NCI-H1105 treated with DMSO at 0.1 percent for 48 hours (cell line): ENCODE results near the gene APBA1.

ENCODE experiments used
- DNase-seq: peaks from one replicate; lab custom pipeline; 2025; lab: John Stamatoyannopoulos, UW

APBA1 gene

DNA sequence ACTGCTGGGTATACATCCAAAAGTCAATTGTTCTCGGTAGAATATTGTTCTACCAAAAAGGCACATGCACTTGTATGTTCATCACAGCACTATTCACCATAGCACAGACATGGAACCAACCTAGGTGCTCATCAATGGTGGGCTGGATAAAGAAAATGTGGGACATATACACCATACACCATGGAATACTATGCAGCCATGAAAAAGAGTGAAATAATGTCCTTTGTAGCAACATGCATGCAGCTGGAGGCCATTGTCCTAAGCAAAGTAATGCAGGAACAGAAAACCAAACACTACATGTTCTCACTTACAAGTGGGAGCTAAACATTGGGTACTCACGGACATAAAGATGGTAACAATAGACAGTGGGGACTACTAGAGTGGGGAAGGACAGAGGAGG, 145.5 kb downstream of the APBA1 start:
- DNase-seq, result no peak

GRCh38 chr9:69519470-69520240, 152.5 kb downstream of the APBA1 start:
- DNase-seq, result no peak

DNA sequence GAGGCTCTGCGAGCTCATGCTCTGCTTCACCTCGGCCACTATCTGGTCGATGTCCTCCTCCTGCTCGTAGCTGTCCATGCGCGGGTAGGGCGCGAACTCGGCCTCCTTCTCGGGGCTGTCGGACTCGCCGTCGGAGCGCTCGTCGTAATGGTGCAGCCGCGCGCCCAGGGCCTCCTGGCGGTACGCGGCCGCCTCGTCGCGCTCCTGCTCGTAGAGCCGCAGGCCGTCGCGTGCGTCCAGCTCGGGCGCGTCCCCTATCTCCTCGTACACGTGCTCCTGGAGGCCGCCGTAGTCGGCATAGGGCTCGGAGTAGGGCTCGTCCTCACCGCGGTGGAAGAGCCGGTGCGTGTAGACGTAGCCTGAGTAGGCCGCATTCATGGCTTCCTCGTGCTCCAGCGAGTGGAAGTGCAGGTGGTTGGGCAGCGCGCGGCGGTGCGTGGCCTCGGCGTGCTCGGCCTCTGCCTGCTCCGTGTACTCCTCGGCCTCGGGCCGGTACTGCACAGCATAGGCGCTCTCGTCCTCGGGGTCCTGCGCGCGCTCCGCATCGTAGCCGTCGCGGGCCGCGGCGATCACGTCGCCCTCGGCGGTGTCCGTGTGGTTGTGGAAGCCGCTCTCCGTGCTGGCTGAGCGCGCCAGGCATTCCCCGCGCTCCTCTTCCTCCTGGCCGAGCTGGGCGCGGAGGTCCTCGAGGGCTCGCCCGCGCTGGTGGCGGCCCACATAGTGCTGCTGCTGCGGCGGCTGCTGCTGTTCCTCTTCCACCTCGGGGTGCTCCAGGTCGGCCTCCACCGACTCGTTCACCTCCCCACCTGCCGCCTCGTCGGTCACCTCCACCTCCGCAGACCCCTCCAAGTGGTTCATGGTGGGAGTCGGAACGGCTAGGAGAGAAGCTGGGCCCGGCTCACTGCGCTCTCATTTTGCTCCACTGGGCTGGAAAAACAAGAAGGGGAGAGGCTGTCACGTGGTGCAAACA, 155.5 kb downstream of the APBA1 start:
- no peak for DNase-seq

GRCh38 chr9:69515810-69516209, 156.4 kb downstream of the APBA1 start:
- DNase-seq, result no peak

- DNase-seq, result no peak
These were observed 158.9 kb downstream of the APBA1 start for GRCh38 chr9:69513141-69513820.

DNA sequence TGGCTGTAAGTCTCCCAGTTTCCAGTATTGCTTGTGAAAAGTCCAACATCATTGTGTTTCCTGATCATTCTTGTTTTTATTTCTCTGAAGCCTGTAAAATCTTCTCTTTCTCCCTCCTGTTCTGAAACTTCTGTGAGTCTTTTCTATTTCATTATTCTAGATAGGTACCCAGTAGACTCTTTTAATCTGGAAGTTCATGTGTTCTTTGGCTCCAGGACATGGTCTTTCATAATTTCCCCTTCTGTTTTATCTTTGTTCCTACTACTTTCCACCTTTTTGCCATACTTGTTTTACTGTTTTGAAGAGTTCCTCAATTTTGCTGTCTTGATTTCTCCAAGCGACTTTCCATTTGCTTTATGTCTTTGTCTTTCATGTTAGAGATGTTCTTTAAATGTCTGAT, 168.1 kb downstream of the APBA1 start:
- DNase-seq, result no peak

DNA sequence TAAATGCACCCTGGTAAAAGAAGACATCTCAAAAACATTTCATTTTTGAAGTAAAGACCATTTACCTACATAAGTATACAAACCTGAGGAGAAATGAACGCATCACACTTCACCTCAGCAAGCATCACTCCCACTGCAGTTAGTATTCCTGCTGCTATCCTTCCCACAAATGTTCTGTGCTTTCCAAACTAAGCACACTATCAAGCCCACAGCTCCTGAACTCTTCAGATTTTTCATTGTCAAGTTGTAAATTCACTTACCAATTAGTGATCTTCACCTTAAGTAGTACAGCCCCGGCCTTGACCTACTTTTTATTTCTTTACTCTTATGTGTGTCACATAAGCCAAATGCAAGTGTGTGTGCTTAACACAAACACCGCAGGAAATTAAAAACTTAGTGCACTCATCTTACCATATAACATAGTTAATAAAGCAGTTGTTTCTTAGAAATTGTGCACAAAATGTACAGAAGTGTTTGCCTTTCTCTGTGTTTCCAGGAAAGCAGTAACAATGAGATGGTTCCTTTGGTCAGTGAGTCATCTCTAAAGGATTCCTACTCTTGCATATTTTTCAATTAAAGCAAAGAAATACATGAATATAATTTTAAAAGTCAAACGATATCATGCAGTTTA, 169.4 kb downstream of the APBA1 start:
- peak; percentile 32 for DNase-seq

GRCh38 chr9:69500896-69501295, 171.3 kb downstream of the APBA1 start:
- DNase-seq, result no peak

GRCh38 chr9:69499959-69500358, 172.2 kb downstream of the APBA1 start:
- no peak for DNase-seq

- peak; percentile 33 for DNase-seq
These were observed 172.8 kb downstream of the APBA1 start for GRCh38 chr9:69499407-69499806.

GRCh38 chr9:69498470-69498869, 173.7 kb downstream of the APBA1 start:
- no peak for DNase-seq

- DNase-seq, result no peak
These were observed 174.4 kb downstream of the APBA1 start for GRCh38 chr9:69497816-69498215.

- no peak for DNase-seq
These were observed 175.2 kb downstream of the APBA1 start for GRCh38 chr9:69496846-69497450.

GRCh38 chr9:69495296-69495695, 176.9 kb downstream of the APBA1 start:
- no peak for DNase-seq

DNA sequence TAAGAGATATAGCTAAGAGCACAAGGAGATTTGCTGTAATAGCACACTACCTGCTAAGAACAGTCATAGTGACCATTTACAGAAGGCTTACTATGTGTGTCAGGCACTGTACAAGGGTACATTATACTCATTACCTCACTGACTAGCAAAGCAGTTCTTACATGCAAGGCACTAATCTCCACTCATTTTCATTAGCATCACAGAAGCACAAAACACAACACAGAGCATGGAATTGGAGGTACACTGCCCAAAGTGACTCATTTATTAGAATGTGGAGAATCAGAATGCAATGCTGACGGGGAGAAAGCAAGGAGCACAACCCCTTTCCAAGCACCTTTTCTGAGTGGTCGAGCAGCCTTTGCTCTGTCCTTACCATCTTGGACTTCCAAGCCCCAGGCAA, 177.4 kb downstream of the APBA1 start:
- DNase-seq, result no peak

DNA sequence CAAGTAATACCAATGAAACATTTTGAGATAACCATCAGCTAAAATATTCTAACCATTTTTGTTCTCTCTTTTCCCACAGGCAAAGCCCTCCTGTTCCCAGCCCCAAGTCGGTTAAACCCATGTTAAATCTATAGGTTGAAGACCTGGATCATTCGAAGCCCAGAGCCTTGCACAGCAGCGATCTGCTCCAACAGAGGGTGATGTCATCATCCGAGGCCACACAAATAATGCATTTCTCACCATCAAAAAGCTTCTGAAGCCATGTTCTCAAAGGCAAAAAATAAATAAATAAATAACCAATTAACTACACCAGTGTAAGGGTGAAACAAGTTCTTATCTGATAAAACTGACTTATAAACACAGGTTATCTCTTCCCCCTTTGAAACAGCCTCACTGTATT, 178.0 kb downstream of the APBA1 start:
- DNase-seq, result no peak

- DNase-seq, result no peak
These were observed 185.7 kb downstream of the APBA1 start for GRCh38 chr9:69486498-69486897.

DNA sequence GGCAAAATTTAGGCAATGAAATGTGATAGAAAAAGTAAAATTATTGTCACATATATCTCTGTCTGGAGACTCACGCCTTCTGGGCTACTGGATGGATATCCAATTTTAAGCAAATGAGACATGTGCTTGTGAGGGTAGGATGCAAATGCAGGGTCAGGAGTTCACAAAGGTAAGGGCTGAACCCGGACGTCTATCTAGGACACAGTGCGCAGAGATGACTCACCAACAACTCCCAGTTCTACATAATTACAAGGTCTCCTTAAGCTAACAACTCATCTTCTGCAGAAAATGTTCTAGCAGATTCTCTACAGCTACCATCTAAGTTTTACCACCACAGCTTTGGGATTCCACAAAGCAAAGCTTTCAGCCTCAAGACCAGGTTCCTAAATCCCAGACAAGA, 186.7 kb downstream of the APBA1 start:
- no peak for DNase-seq

- no peak for DNase-seq
These were observed 188.2 kb downstream of the APBA1 start for GRCh38 chr9:69483886-69484422.

GRCh38 chr9:69476797-69477196, 195.4 kb downstream of the APBA1 start:
- DNase-seq, result no peak

DNA sequence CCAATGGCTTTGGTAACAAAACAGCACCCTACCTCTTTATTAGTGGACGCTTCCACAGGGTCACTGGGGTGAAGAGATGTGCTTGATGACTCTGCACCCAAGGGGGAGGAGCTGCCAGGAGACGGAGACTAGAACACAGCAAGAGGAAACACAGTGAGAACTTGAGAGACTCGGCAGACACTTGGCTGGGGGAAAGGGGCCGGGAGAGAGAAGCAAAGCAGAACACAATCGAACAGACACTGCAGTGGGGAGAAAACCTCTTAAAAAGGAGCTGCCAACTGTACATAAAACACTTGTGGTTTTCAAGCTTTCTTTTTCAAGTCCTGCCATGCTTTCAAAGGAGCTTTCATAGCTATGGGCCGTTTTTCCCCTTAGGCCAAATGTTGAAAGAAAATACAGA, 196.2 kb downstream of the APBA1 start:
- DNase-seq, result no peak
